OCI-LY7 (cell line): Measurements from ENCODE around the gene RAB27A. TPM values are rescaled to one million over a fixed set of nuclear protein-coding genes. Genes with fewer than 3 reads are reported as not detected.

Experiments
- BruUV-seq: library from RNA; stranded (reverse); fragments of 400-500 nt; replicated peaks from 2 replicates; lab custom pipeline; 2021; lab: Mats Ljungman, UMichigan
- CTCF ChIA-PET: fragments of 300-600 bp; sonication (Branson Sonifier 250); formaldehyde crosslinking; loops from one replicate; lab custom pipeline; 2022; ENCODE audit warnings: antibody characterized with exemption; ENCODE audit not compliant: unreplicated experiment; lab: Charles Lee
- POLR2A ChIA-PET: fragments of 300-600 bp; sonication (Branson Sonifier 250); formaldehyde crosslinking; loops from one replicate; lab custom pipeline; 2022; ENCODE audit warnings: antibody characterized with exemption; lab: Charles Lee
- DNase-seq: peaks from one replicate; pipeline ENCODE4 v3.0.0-alpha.2; 2015; ENCODE audit warnings: low spot score
- H2AFZ ChIP-seq: fragments of 200-600 bp; sonication (generic), shearing (Covaris generic); 2 replicates; pipeline ENCODE4 v1.6.1; 2014; ENCODE audit warnings: mild to moderate bottlenecking, antibody characterized with exemption, low read length, moderate library complexity
- H3K27ac ChIP-seq: fragments of 200-600 bp; sonication (generic); 2 replicates; pipeline ENCODE4 v1.5.1; 2014; ENCODE audit warnings: mixed run types, low read depth, mild to moderate bottlenecking, moderate library complexity, low read length, inconsistent platforms; ENCODE audit not compliant: poor library complexity, severe bottlenecking
- H3K36me3 ChIP-seq: fragments of 200-600 bp; sonication (generic); 2 replicates; pipeline ENCODE4 v1.6.1; 2014; ENCODE audit warnings: mild to moderate bottlenecking, antibody characterized with exemption, low read length, moderate library complexity, mixed read lengths; ENCODE audit not compliant: insufficient read depth
- H3K4me1 ChIP-seq: fragments of 200-600 bp; sonication (generic); 2 replicates; pipeline ENCODE4 v1.5.1; 2014; ENCODE audit warnings: mild to moderate bottlenecking, low read length; ENCODE audit not compliant: insufficient read depth, poor library complexity, severe bottlenecking
- H3K4me2 ChIP-seq: fragments of 200-600 bp; sonication (generic); 2 replicates; pipeline ENCODE4 v1.6.1; 2014; ENCODE audit warnings: mild to moderate bottlenecking, low read length
- H3K4me3 ChIP-seq: fragments of 200-600 bp; sonication (generic); 2 replicates; pipeline ENCODE4 v1.5.1; 2014; ENCODE audit warnings: mild to moderate bottlenecking, low read depth, low read length; ENCODE audit not compliant: poor library complexity, severe bottlenecking
- H3K79me2 ChIP-seq: fragments of 200-600 bp; sonication (generic); 2 replicates; pipeline ENCODE4 v1.6.1; 2016; ENCODE audit warnings: low read depth, mild to moderate bottlenecking, low read length, moderate library complexity, mixed read lengths; ENCODE audit not compliant: insufficient read depth
- H3K9me2 ChIP-seq: fragments of 200-600 bp; sonication (generic); 2 replicates; pipeline ENCODE4 v1.6.1; 2016; ENCODE audit warnings: mild to moderate bottlenecking, low read length, mixed read lengths; ENCODE audit not compliant: insufficient read depth
- H3K9me3 ChIP-seq: fragments of 200-600 bp; sonication (generic); 2 replicates; pipeline ENCODE4 v1.6.1; 2014; ENCODE audit warnings: mild to moderate bottlenecking, mixed run types, low read length, mixed read lengths
- H4K20me1 ChIP-seq: fragments of 200-600 bp; sonication (generic); 2 replicates; pipeline ENCODE4 v1.6.1; 2014; ENCODE audit warnings: mild to moderate bottlenecking, antibody characterized with exemption, low read length, moderate library complexity, mixed read lengths; ENCODE audit not compliant: insufficient read depth
- EZH2phosphoT487 ChIP-seq: fragments of 200-600 bp; sonication (generic); IDR thresholded peaks from 2 replicates; pipeline ENCODE4 v1.6.1; 2018; ENCODE audit warnings: low read depth, borderline replicate concordance, mild to moderate bottlenecking, mixed run types, antibody characterized with exemption, low read length, moderate library complexity, mixed read lengths
- intact Hi-C: fragments of 100-400 bp; cut with micrococcal nuclease; formaldehyde crosslinking; loops from one replicate; pipeline ENCODE4 v1.10.0; 2022; ENCODE audit not compliant: unreplicated experiment
- total RNA-seq, 2 experiments: library from RNA; depleted of rRNA in 1 of 2; stranded (reverse); fragments of >200 nt in 1 of 2; shearing (Covaris generic) in 1 of 2; gene quantifications; 2 replicates each; pipeline ENCODE4 v1.2.3, GENCODE V29; 2014 to 2022
- TF ChIP-seq, protein P1 (sequence below): fragments of 200-600 bp; sonication (generic); conservative IDR thresholded peaks from 2 replicates; pipeline ENCODE4 v1.5.1; 2014; ENCODE audit warnings: mild to moderate bottlenecking, antibody characterized with exemption, low read length, moderate library complexity, mixed read lengths

Gene RAB27A
- total RNA-seq, 2 experiments from 2014 or later, result 4.5 to 22.4 TPM

DNA sequence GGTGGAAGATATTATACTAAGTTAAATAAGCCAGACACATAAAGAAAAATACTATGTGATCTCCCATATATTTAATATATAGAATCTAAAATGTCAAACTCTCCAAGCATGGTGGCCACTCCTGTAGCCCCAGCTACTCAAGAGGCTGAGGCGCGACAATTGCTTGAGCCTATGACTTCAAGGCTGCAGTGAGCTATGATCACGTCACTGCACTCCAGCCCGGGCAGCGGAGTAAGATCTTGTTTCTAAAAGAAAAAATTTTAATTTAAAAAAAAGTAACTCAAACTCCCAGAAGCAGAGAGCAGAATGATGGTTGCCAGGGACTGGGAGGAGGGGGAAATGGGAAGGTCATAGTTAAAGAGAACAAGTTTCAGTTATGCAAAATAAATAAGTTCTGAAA is 13.3 kb downstream of the RAB27A start:
- Histone ChIP-seq H3K36me3 (no peaks in the 10 kb centered on the region), H3K27ac (no peak overlapping the region), H3K79me2 (no peaks in the 10 kb centered on the region), H3K4me1 (peaks cover 7% of the 10 kb centered on the region), H3K4me3 (no peak overlapping the region), H3K9me2 (no peaks in the 10 kb centered on the region), H3K9me3 (no peaks in the 10 kb centered on the region), H3K4me2 (no peak overlapping the region), H2AFZ (no peak overlapping the region), H4K20me1 (no peaks in the 10 kb centered on the region)
- DNase-seq, result no peak
- intact Hi-C loops, result no loop called here
- CTCF ChIA-PET, result no interaction called here
- POLR2A ChIA-PET, result interaction anchor here (1.3 kb wide), 1 partner anchor 55 kb away, joined by 3 read pairs; no protein-coding TSS in a partner anchor
- TF ChIP-seq, protein P1, sequence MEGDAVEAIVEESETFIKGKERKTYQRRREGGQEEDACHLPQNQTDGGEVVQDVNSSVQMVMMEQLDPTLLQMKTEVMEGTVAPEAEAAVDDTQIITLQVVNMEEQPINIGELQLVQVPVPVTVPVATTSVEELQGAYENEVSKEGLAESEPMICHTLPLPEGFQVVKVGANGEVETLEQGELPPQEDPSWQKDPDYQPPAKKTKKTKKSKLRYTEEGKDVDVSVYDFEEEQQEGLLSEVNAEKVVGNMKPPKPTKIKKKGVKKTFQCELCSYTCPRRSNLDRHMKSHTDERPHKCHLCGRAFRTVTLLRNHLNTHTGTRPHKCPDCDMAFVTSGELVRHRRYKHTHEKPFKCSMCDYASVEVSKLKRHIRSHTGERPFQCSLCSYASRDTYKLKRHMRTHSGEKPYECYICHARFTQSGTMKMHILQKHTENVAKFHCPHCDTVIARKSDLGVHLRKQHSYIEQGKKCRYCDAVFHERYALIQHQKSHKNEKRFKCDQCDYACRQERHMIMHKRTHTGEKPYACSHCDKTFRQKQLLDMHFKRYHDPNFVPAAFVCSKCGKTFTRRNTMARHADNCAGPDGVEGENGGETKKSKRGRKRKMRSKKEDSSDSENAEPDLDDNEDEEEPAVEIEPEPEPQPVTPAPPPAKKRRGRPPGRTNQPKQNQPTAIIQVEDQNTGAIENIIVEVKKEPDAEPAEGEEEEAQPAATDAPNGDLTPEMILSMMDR, result no peak
- no peak for TF ChIP-seq EZH2phosphoT487
- BruUV-seq, result no TSS peak

DNA sequence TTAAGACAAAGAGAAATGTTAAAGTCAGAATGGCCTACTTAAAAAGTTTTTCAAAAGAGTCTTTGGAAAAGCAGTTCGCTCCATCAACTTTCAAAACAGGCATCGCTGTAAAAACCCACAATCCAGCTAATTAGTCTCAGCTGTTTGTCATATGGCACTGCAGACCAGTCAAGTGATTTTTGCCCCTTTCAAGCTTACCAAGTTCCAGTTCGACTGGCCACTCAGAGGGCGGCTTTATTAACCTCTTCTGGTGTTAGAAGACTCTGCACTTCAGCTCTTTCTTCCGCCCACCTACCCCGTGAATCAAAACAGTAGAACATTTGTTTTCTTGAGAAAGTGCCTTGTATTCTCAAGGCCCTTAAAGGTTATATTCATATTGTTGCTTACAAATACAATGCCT is 19.3 kb downstream of the RAB27A start:
- Histone ChIP-seq H3K4me3 (no peak overlapping the region), H4K20me1 (no peaks in the 10 kb centered on the region), H3K4me1 (no peaks in the 10 kb centered on the region), H3K9me2 (no peaks in the 10 kb centered on the region), H3K36me3 (no peaks in the 10 kb centered on the region), H2AFZ (no peak overlapping the region), H3K4me2 (no peak overlapping the region), H3K9me3 (no peaks in the 10 kb centered on the region), H3K27ac (no peak overlapping the region), H3K79me2 (no peaks in the 10 kb centered on the region)
- no TSS peak for BruUV-seq
- no peak for DNase-seq
- ChIA-PET POLR2A (interaction anchor here (1.0 kb wide), 1 partner anchor 12 kb away, joined by 3 read pairs; no protein-coding TSS in a partner anchor), CTCF (no interaction called here)
- TF ChIP-seq, protein P1, result no peak
- TF ChIP-seq EZH2phosphoT487, result no peak
- intact Hi-C loops, result no loop called here

DNA sequence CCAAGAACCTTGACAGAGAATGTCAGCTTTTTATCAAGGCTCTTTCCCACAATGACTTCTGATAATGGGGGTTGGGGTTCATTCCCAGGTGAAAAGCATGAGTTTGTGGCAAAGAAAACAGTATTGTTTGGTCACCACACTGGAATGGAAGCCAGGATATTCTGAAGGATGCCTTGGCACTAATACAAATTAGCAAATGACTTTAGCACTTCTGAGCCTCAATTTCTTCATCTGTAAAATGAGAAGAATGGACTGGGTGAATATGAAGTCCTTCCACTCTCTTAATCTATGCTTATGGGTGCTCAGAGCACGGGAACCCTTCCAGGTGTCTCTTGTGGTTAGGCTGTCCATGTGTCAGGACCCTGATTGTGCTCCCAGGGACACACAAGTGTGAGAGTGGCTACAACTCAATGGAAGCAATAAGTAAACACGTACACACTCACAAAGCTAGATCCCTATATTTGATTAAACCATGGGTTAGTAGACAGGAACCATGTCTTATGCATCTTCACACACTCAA is 21.4 kb downstream of the RAB27A start:
- POLR2A ChIA-PET, result no interaction called here
- intact Hi-C loops, result no loop called here
- no TSS peak for BruUV-seq
- Histone ChIP-seq H4K20me1 (no peaks in the 10 kb centered on the region), H3K4me3 (no peak overlapping the region), H3K27ac (no peak overlapping the region), H3K9me2 (no peaks in the 10 kb centered on the region), H3K79me2 (no peaks in the 10 kb centered on the region), H3K36me3 (no peaks in the 10 kb centered on the region), H3K4me1 (no peaks in the 10 kb centered on the region), H2AFZ (no peak overlapping the region), H3K9me3 (no peaks in the 10 kb centered on the region), H3K4me2 (no peak overlapping the region)
- CTCF ChIA-PET, result no interaction called here
- TF ChIP-seq EZH2phosphoT487, result no peak
- TF ChIP-seq, protein P1, result no peak
- DNase-seq, result no peak
